ENCODE data around the gene LRRC7.

LRRC7 gene

GRCh38 chr1:70092526-70092925 is 524.8 kb downstream of the LRRC7 start:
- DNase-seq (ENCODE audit: low spot score), result no peak

GRCh38 chr1:70093250-70093975 is 525.7 kb downstream of the LRRC7 start:
- DNase-seq (ENCODE audit: low spot score), result no peak

- DNase-seq (ENCODE audit: low spot score), result no peak
Observed at GRCh38 chr1:70101231-70101630, 533.5 kb downstream of the LRRC7 start.

GRCh38 chr1:70101774-70102173 is 534.1 kb downstream of the LRRC7 start:
- no peak for DNase-seq (ENCODE audit: low spot score)

- no peak for DNase-seq (ENCODE audit: low spot score)
Observed at GRCh38 chr1:70103770-70104169, 536.0 kb downstream of the LRRC7 start.

- no peak for DNase-seq (ENCODE audit: low spot score)
Observed at GRCh38 chr1:70109241-70109640, 541.5 kb downstream of the LRRC7 start.

- no peak for DNase-seq (ENCODE audit: low spot score)
Observed at GRCh38 chr1:70112838-70113237, 545.1 kb downstream of the LRRC7 start.

- DNase-seq (ENCODE audit: low spot score), result no peak
Observed at GRCh38 chr1:70115315-70115714, 547.6 kb downstream of the LRRC7 start.

- no peak for DNase-seq (ENCODE audit: low spot score)
Observed at GRCh38 chr1:70117046-70117445, 549.3 kb downstream of the LRRC7 start.

- no peak for DNase-seq (ENCODE audit: low spot score)
Observed at GRCh38 chr1:70134148-70134547, 566.4 kb downstream of the LRRC7 start.

GRCh38 chr1:70140343-70140742 is 572.6 kb downstream of the LRRC7 start:
- DNase-seq (ENCODE audit: low spot score), result peak; percentile 40

GRCh38 chr1:70140894-70141293 is 573.2 kb downstream of the LRRC7 start:
- no peak for DNase-seq (ENCODE audit: low spot score)

- no peak for DNase-seq (ENCODE audit: low spot score)
Observed at GRCh38 chr1:70142075-70142474, 574.4 kb downstream of the LRRC7 start.

- peak; percentile 14 for DNase-seq (ENCODE audit: low spot score)
Observed at GRCh38 chr1:70143048-70143659, 575.4 kb downstream of the LRRC7 start.

GRCh38 chr1:70146488-70146887 is 578.8 kb downstream of the LRRC7 start:
- DNase-seq (ENCODE audit: low spot score), result no peak

- no peak for DNase-seq (ENCODE audit: low spot score)
Observed at GRCh38 chr1:70150444-70150843, 582.7 kb downstream of the LRRC7 start.

- DNase-seq (ENCODE audit: low spot score), result no peak
Observed at GRCh38 chr1:70153739-70154138, 586.0 kb downstream of the LRRC7 start.

GRCh38 chr1:70156529-70157120 is 588.9 kb downstream of the LRRC7 start:
- no peak for DNase-seq (ENCODE audit: low spot score)

- DNase-seq (ENCODE audit: low spot score), result no peak
Observed at GRCh38 chr1:70164350-70164749, 596.6 kb downstream of the LRRC7 start.

GRCh38 chr1:70168283-70168682 is 600.6 kb downstream of the LRRC7 start:
- no peak for DNase-seq (ENCODE audit: low spot score)

GRCh38 chr1:70169018-70169839 is 601.5 kb downstream of the LRRC7 start:
- no peak for DNase-seq (ENCODE audit: low spot score)

GRCh38 chr1:70171512-70171911 is 603.8 kb downstream of the LRRC7 start:
- DNase-seq (ENCODE audit: low spot score), result no peak

Data from hepatic stellate cell (primary cell).